ENCODE data around the gene ABCD3.

Gene ABCD3

GRCh38 chr1:94456736-94457135 lies 38.5 kb downstream of the ABCD3 start:
- POLR2A ChIA-PET = no interaction called here
- no peak for TF ChIP-seq LEF1 (IDR thresholded peaks at IDR 0.05; ENCODE audit: borderline replicate concordance)
- no peak for TF ChIP-seq BHLHE40 (IDR thresholded peaks at IDR 0.05; ENCODE audit: borderline replicate concordance)
- TF ChIP-seq ELF4 (IDR thresholded peaks at IDR 0.05) = no peak
- no peak for TF ChIP-seq SUZ12 (IDR thresholded peaks at IDR 0.05)
- TF ChIP-seq TARDBP (IDR thresholded peaks at IDR 0.05) = no peak
- no peak for TF ChIP-seq FOXA1 (IDR thresholded peaks at IDR 0.05)
- TF ChIP-seq HDGF (IDR thresholded peaks at IDR 0.05; ENCODE audit: borderline replicate concordance) = no peak
- no peak for TF ChIP-seq FOXM1 (IDR thresholded peaks at IDR 0.05; ENCODE audit: borderline replicate concordance)
- TF ChIP-seq NFRKB (IDR thresholded peaks at IDR 0.05) = no peak
- TF ChIP-seq CTBP1 (IDR thresholded peaks at IDR 0.05; ENCODE audit: borderline replicate concordance) = no peak
- TF ChIP-seq ARNT (IDR thresholded peaks at IDR 0.05) = no peak
- no peak for TF ChIP-seq PKNOX1 (IDR thresholded peaks at IDR 0.05)
- TF ChIP-seq L3MBTL2 (conservative IDR thresholded peaks at IDR 0.05) = no peak
- no peak for TF ChIP-seq FOXK2 (IDR thresholded peaks at IDR 0.05)
- no peak for TF ChIP-seq ZNF384 (IDR thresholded peaks at IDR 0.05)
- TF ChIP-seq SP1 (IDR thresholded peaks at IDR 0.05) = no peak
- CTCF ChIA-PET = interaction anchor here (0.6 kb wide), 1 partner anchor 348 kb away, joined by 3 read pairs; no protein-coding TSS in a partner anchor
- DNase-seq (ENCODE audit: extremely low spot score) = no peak

GRCh38 chr1:94462606-94463005 lies 44.4 kb downstream of the ABCD3 start:
- POLR2A ChIA-PET = no interaction called here
- TF ChIP-seq ZNF384 (IDR thresholded peaks at IDR 0.05) (no peak), HDGF (IDR thresholded peaks at IDR 0.05; ENCODE audit: borderline replicate concordance) (no peak), NFRKB (IDR thresholded peaks at IDR 0.05) (no peak), TARDBP (IDR thresholded peaks at IDR 0.05) (no peak), BHLHE40 (IDR thresholded peaks at IDR 0.05; ENCODE audit: borderline replicate concordance) (no peak), SP1 (IDR thresholded peaks at IDR 0.05) (no peak), ARNT (IDR thresholded peaks at IDR 0.05) (no peak), FOXK2 (IDR thresholded peaks at IDR 0.05) (no peak), L3MBTL2 (conservative IDR thresholded peaks at IDR 0.05) (no peak), PKNOX1 (IDR thresholded peaks at IDR 0.05) (no peak)
- CTCF ChIA-PET = interaction anchor here (0.8 to 3.6 kb wide), 2 partner anchors 43 to 127 kb away, joined by 3 to 19 read pairs; no protein-coding TSS in a partner anchor
- DNase-seq (ENCODE audit: extremely low spot score) = no peak

GRCh38 chr1:94463056-94463764 lies 45.0 kb downstream of the ABCD3 start:
- peak; percentile 12 for DNase-seq (ENCODE audit: extremely low spot score)
- POLR2A ChIA-PET = no interaction called here
- TF ChIP-seq FOXM1 (IDR thresholded peaks at IDR 0.05; ENCODE audit: borderline replicate concordance) (no peak), SUZ12 (IDR thresholded peaks at IDR 0.05) (no peak), CTBP1 (IDR thresholded peaks at IDR 0.05; ENCODE audit: borderline replicate concordance) (no peak), L3MBTL2 (conservative IDR thresholded peaks at IDR 0.05) (no peak), BHLHE40 (IDR thresholded peaks at IDR 0.05; ENCODE audit: borderline replicate concordance) (no peak), PKNOX1 (IDR thresholded peaks at IDR 0.05) (no peak), FOXK2 (IDR thresholded peaks at IDR 0.05) (no peak), HDGF (IDR thresholded peaks at IDR 0.05; ENCODE audit: borderline replicate concordance) (no peak), NFRKB (IDR thresholded peaks at IDR 0.05) (no peak)
- CTCF ChIA-PET = interaction anchor here (0.7 to 3.6 kb wide), 10 partner anchors 44 to 437 kb away, joined by 3 to 19 read pairs (median 4); no protein-coding TSS in a partner anchor

- TF ChIP-seq NFRKB (IDR thresholded peaks at IDR 0.05) (no peak), FOXA1 (IDR thresholded peaks at IDR 0.05) (no peak), CTBP1 (IDR thresholded peaks at IDR 0.05; ENCODE audit: borderline replicate concordance) (0 out of 2 replicates have a peak, but pooled peaks have one; percentile 7)
- POLR2A ChIA-PET = no interaction called here
- DNase-seq (ENCODE audit: extremely low spot score) = peak; percentile 63
- CTCF ChIA-PET = interaction anchor here (0.6 to 3.6 kb wide), 10 partner anchors 38 to 438 kb away, joined by 3 to 19 read pairs (median 4); no protein-coding TSS in a partner anchor
Observed at GRCh38 chr1:94463765-94464330, 45.7 kb downstream of the ABCD3 start.

- CTCF ChIA-PET = no interaction called here
- no peak for TF ChIP-seq L3MBTL2 (conservative IDR thresholded peaks at IDR 0.05)
- no peak for TF ChIP-seq FOXA1 (IDR thresholded peaks at IDR 0.05)
- no peak for TF ChIP-seq TARDBP (IDR thresholded peaks at IDR 0.05)
- TF ChIP-seq FOXM1 (IDR thresholded peaks at IDR 0.05; ENCODE audit: borderline replicate concordance) = no peak
- no peak for TF ChIP-seq PKNOX1 (IDR thresholded peaks at IDR 0.05)
- TF ChIP-seq ARNT (IDR thresholded peaks at IDR 0.05) = no peak
- no peak for TF ChIP-seq SP1 (IDR thresholded peaks at IDR 0.05)
- TF ChIP-seq HDGF (IDR thresholded peaks at IDR 0.05; ENCODE audit: borderline replicate concordance) = no peak
- TF ChIP-seq CTBP1 (IDR thresholded peaks at IDR 0.05; ENCODE audit: borderline replicate concordance) = no peak
- TF ChIP-seq NFRKB (IDR thresholded peaks at IDR 0.05) = no peak
- TF ChIP-seq LEF1 (IDR thresholded peaks at IDR 0.05; ENCODE audit: borderline replicate concordance) = no peak
- no peak for TF ChIP-seq SUZ12 (IDR thresholded peaks at IDR 0.05)
- TF ChIP-seq ZNF384 (IDR thresholded peaks at IDR 0.05) = no peak
- TF ChIP-seq FOXK2 (IDR thresholded peaks at IDR 0.05) = no peak
- TF ChIP-seq ELF4 (IDR thresholded peaks at IDR 0.05) = no peak
- no peak for TF ChIP-seq BHLHE40 (IDR thresholded peaks at IDR 0.05; ENCODE audit: borderline replicate concordance)
- POLR2A ChIA-PET = no interaction called here
Observed at GRCh38 chr1:94468708-94469107, 50.5 kb downstream of the ABCD3 start.

More at GRCh38 chr1:94468708-94469107, 50.5 kb downstream of the ABCD3 start:
- no peak for DNase-seq (ENCODE audit: extremely low spot score)

Measured in HEK293T (cell line).